ENCODE measurements around the gene SYNC.

- TF ChIP-seq EZH2 (IDR thresholded peaks at IDR 0.05; ENCODE audit: low read length, missing control alignments) (no peak), CTCF (conservative IDR thresholded peaks at IDR 0.05 in 1 of 2, IDR thresholded peaks at IDR 0.05 in 1 of 2; ENCODE audit: low read depth in 1 of 2, low read length in 2 of 2) (no peak)
These were observed 34.5 kb upstream of the SYNC start for GRCh38 chr1:32736812-32737791.
